ENCODE results near the gene TNPO2.
A peak's percentile ranks its signal among the peaks of the same experiment; 100 is the strongest.
"Not testable (repeated sequence)": the region's sequence is repeated elsewhere in the genome, so short reads cannot be mapped to it uniquely, and the experiment has no call there.

The TNPO2 gene

GRCh38 chr19:12736995-12737834, 13.5 kb upstream of the TNPO2 start, which contains the start of gene GET3:
TSS of gene GET3 (plus strand) at chr19:12737497. CDS start at chr19:12737506, 9 bp downstream.
- peak; percentile 100 for DNase-seq (ENCODE audit: low read depth)

GRCh38 chr19:12733369-12734214, 9.9 kb upstream of the TNPO2 start:
- DNase-seq (ENCODE audit: low read depth), result no peak

DNA sequence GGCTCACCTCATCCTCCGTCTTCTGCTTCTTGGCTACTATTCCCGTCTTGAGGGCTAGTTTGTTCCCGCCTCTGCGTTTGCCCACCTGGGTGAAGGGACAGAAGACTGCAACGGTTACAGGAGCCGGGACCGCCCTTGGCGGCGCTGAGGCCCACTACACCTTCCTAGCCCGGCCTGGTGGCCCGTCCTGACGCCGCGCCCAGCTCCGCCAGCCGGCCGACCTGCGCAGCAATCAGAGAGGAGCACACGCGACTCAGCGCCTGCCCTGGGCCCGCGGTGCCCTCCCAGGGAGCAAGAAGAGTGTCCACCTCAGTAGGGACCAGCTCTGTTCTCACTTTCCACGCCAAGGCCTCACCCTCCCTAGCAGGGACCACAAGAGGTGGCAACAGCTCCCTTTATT, 7.6 kb upstream of the TNPO2 start:
- DNase-seq (ENCODE audit: low read depth), result no peak

- no peak for DNase-seq (ENCODE audit: low read depth)
These were observed 6.3 kb upstream of the TNPO2 start for GRCh38 chr19:12730064-12730463.

DNA sequence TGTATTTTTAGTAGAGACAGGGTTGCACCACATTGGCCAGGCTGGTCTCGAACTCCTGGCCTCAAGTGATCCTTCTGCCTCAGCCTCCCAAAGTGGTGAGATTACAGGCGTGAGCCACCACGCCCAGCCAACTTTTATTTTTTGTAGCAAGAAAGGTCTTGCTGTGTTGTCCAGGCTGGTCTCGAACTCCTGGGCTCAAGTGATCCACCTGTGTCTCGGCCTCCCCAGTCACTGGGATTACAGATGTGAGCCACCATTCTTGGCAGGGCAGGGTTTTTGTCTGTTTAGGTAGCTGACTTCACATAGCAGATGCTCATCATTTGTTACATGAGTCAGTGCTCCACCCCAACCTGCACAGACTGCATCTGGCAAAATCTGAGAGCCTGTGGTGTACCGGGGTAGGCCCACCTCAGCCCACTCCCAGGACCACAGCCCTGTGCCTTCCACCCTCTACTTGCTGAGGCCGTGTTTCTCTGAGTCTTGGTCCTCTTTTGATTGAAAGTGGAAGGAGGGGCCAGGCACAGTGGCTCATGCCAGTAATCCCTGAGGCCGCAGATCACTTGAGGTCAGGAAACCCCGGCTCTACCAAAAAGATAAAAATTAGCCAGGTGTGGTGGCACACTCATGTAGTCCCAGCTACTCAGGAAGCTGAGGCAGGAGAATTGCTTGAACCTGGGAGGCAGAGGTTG, 4.2 kb upstream of the TNPO2 start:
- DNase-seq (ENCODE audit: low read depth), result no peak

DNA sequence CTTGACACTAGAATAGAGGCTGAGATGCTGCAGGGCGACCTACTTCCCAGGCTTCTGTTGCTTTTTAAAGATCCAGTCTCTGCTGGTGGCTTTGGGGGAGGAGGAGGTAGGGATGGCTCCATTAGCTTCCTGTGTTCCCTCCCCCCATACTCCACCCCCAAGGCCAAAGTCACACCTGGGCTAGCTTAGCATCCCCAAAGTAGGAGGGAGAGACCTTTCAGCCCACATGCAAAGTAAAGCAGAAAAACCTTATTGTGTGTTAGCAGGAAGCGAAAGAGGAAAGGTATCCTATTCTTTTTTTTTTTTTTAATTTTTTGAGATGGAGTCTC, 3.2 kb upstream of the TNPO2 start:
- DNase-seq (ENCODE audit: low read depth), result no peak

GRCh38 chr19:12725612-12726011, 1.9 kb upstream of the TNPO2 start:
- DNase-seq (ENCODE audit: low read depth), result not testable (repeated sequence)

DNA sequence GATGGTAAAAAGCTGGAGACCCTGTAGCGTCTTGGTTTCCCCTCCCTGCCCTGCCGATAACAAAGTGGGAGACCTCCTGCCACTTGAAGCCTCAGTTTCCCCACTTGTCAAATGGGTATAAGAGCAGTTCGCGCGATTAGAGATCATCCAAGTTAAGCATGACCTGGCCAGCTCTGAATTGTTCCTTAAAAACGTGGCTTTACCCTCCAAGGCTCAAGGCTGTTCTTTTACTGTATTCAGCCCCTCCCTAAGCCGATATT, 421 bp downstream of the TNPO2 start:
- no peak for DNase-seq (ENCODE audit: low read depth)

DNA sequence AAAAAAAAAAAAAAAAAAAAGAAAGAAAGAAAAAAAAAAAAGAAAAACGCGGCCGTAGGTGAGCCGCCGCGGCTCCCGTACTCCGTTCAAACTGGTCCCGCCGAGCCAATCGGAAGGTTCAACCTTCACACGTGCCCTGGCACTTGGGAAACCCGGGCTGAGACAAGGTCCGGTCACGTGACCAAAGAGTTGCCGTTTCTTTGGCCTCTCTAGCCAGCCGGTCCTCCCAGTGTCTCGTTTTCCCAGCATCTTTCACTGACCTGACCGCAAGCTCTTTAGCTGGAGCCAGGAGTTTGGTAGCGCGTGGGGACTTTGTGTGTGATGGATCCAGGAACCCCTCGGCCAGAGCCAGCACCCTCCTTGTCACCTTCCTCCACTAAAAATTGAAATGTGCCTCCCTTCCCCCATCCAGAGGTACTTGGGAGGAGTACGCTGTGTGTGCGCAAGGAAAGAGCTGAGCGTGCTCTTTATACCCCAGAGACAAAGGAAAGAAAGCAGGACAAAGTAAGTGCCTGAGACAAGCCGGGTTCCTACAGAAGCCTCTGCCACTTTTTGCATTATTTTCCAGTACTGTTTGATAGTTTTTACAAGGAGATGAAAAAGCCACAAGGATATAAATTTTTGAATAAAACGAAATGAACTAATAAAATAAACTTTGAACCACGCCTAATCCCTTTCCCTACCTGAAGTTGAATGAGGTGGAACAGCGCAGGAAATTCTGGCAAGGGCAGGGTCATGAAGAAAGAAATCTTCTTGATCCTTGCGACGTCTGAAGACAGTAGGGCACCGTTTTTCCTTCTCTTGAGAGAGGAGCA, 959 bp downstream of the TNPO2 start:
- peak; percentile 98 for DNase-seq (ENCODE audit: low read depth)

DNA sequence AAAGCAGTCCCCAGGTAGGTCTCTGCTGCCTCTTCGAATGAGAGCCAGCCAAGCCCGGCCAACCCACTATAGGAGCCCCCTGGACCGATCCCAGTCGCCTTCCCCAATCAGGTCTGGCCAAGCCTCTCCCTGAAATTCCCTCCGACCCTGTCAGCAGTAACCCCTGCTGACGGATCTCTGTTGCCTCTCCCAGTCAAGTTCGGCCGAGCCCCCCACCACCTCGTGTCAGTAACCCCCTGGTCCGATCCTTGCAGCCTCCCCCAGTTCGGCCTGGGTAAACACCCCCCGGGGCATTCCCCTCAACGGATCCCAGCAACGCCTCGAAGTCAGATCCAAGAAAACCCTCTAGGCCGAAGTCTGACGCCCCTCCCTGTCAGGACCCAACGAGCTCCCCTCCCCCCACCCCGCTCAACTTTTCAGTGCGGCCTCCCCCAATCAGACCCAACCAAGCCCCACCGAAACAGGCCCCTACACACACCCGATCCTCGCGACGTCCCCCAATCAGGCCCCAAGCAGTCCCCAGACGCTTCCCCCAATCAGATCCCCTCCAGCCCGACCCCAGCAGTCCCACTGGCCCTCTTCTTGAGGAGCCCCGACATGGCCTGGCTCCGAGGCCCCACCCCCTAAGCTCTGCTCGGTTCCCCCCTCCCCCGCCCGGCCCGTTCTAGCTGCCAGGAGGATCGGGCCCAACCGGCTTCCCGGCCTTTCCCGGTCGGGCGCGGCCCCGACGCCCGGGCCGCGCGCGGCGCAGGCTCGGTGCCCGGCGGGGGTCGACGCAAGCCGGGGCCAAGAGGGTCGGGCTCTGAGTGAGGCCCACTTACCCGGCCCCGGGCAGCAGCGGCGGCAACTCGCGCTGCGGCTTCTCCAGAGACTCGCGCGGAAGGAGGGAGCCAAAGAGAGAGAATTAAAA, 1.8 kb downstream of the TNPO2 start:
- DNase-seq (ENCODE audit: low read depth), result no peak

- DNase-seq (ENCODE audit: low read depth), result no peak
These were observed 2.7 kb downstream of the TNPO2 start for GRCh38 chr19:12720851-12721655.

- no peak for DNase-seq (ENCODE audit: low read depth)
These were observed 3.4 kb downstream of the TNPO2 start for GRCh38 chr19:12720296-12720695.

DNA sequence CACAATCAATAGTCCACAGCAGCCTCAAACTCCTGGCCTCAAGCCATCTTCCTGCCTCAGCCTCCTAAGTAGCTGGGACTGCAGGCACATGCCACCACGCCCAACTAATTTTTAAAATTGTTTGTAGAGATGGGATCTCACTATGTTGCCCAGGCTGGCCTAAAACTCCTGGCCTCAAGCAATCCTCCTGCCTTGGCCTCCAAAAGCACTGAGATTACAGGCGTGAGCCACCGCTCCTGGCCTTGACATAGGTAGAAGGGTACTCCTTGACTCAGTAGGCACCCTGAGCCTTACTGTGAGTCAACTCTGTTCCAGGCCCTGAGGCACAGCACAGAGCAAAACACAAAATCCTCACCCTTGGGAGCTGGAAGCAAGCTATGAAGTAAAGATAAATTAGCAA, 7.8 kb downstream of the TNPO2 start:
- DNase-seq (ENCODE audit: low read depth), result no peak

GRCh38 chr19:12715102-12715501, 8.6 kb downstream of the TNPO2 start:
- DNase-seq (ENCODE audit: low read depth), result no peak

- not testable (repeated sequence) for DNase-seq (ENCODE audit: low read depth)
These were observed 10.4 kb downstream of the TNPO2 start for GRCh38 chr19:12713304-12713703.

- not testable (repeated sequence) for DNase-seq (ENCODE audit: low read depth)
These were observed 11.7 kb downstream of the TNPO2 start for GRCh38 chr19:12712077-12712476.

GRCh38 chr19:12711187-12711586, 12.5 kb downstream of the TNPO2 start:
- no peak for DNase-seq (ENCODE audit: low read depth)

DNA sequence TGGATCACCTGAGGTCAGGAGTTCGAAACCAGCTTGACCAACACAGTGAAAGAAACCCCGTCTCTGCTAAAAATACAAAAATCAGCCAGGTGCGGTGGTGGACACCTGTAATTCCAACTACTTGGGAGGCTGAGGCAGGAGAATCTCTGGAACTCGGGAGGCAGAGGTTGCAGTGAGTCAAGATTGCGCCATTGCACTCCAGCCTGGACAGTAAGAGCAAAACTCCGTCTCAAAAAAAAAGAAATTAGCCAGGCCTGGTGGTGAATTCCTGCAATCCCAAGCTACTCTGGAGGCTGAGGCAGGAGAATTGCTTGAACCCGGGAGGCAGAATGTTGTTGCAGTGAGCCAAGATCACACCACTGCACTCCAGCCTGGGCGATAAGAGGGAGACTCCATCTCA, 15.1 kb downstream of the TNPO2 start:
- DNase-seq (ENCODE audit: low read depth), result no peak

DNA sequence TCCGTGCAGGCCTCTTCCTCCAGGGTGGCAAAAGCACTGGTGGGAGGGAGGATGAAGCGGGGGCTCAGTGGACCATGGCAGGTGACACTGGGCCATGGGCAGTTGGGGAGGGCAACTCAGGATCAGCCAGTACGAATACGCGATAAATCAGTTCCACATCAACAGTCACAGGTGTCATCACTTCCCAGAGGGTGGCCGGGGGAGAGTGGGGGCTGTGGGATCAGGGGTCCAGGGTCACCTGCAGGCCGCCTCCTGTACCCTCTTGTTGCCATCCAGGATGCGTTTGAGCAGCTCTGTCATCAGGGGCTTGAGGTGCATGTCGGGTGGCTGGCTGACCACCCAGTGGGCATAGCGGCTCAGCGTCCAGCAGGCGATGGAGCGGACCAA, 17.4 kb downstream of the TNPO2 start:
- no peak for DNase-seq (ENCODE audit: low read depth)

GRCh38 chr19:12705654-12706331, 17.9 kb downstream of the TNPO2 start:
- DNase-seq (ENCODE audit: low read depth), result no peak
